ENCODE data around the gene BCL11B. TPM values are rescaled to one million over a fixed set of nuclear protein-coding genes. Genes with fewer than 3 reads are reported as not detected.

Gene BCL11B
- total and polyA plus RNA-seq, 9 of the 15 experiments (the other 6 are each of a cell fraction or from before 2014, with no cell fraction given): 0.09 TPM; not detected in 8

DNA sequence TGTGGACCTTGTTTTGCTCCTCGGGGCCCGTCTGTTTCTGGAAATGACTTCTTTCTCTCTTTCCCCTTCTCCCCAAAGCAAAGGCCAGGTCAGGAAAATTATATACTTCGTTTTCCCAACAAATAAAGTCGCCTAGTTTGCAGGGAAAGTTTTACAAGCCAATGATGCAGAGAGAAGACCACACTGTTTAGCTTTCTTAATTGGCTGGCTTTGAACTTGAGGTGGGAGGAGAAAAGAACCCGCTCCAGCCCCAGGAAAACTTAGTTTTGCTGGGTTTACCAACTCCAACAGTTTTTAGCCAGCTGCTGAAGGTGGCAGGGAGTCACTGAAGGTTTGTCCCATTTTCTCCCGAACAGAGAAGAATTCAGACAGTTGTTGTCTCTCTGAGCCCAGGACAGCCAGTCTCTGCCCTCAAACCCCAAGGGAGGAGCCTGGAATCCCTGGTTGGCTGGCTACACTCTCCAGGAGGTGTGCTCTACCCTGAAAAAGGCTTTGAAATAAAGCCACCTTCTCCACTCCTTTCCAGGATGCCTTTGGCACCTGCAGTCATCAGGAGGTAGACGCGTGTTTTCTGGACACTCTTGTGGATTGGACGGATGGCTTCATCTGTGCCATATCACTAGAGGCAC is 24.8 kb downstream of the BCL11B start:
- POLR2A ChIA-PET: interaction anchor here (0.6 kb wide), 1 partner anchor 12 kb away, joined by 3 read pairs; no protein-coding TSS in a partner anchor
- Histone ChIP-seq H3K36me3 (ENCODE audit: control insufficient read depth, insufficient read depth, low read length) (no peaks in the 10 kb centered on the region), H3K27me3 (ENCODE audit: control insufficient read depth in 2 of 2, insufficient read depth in 2 of 2, low read length in 2 of 2) (peaks cover 7 to 26% of the 10 kb centered on the region in 2 experiments; a peak in 3 of 5 replicates), H3K4me3 (no peak overlapping the region), H3K79me2 (ENCODE audit: control insufficient read depth, insufficient read depth, low read length) (no peaks in the 10 kb centered on the region), H3K4me1 (replicated peaks in 1 of 2; ENCODE audit: control insufficient read depth in 2 of 2, insufficient read depth in 2 of 2, low read length in 2 of 2) (no peaks in the 10 kb centered on the region; a peak in 1 of 5 replicates), H4K20me1 (replicated peaks; ENCODE audit: control insufficient read depth, insufficient read depth, low read length) (no peaks in the 10 kb centered on the region), H3K9me3 (replicated peaks; ENCODE audit: control insufficient read depth, insufficient read depth, low read depth, low read length) (no peaks in the 10 kb centered on the region), H2AFZ (ENCODE audit: low read depth, low read length) (no peak overlapping the region), H3K9me1 (ENCODE audit: control insufficient read depth, insufficient read depth, low read length) (no peaks in the 10 kb centered on the region), H3K9ac (ENCODE audit: insufficient read depth in 1 of 2, low read depth in 2 of 2, low read length in 2 of 2) (no peak overlapping the region), H3K27ac (ENCODE audit: extremely low read depth, low read depth, low read length) (no peak overlapping the region), H3K4me2 (ENCODE audit: insufficient read depth, low read length) (no peak overlapping the region)
- WGBS (ENCODE audit: insufficient coverage, low coverage, missing lambda C conversion rate): 0% methylated on average over 7 of the region's 9 CpGs
- intact Hi-C loops (cut with micrococcal nuclease): no loop called here
- FAIRE-seq (no peak), DNase-seq (ENCODE audit: extremely low read depth in 1 of 4, low spot score in 3 of 4) (no peak), ATAC-seq (no peak)
- in situ Hi-C loops (cut with MboI): no loop called here
- TF ChIP-seq ZNF695 (CRISPR knock-in tag; IDR thresholded peaks at IDR 0.05): no peak
- TF ChIP-seq, protein P1, sequence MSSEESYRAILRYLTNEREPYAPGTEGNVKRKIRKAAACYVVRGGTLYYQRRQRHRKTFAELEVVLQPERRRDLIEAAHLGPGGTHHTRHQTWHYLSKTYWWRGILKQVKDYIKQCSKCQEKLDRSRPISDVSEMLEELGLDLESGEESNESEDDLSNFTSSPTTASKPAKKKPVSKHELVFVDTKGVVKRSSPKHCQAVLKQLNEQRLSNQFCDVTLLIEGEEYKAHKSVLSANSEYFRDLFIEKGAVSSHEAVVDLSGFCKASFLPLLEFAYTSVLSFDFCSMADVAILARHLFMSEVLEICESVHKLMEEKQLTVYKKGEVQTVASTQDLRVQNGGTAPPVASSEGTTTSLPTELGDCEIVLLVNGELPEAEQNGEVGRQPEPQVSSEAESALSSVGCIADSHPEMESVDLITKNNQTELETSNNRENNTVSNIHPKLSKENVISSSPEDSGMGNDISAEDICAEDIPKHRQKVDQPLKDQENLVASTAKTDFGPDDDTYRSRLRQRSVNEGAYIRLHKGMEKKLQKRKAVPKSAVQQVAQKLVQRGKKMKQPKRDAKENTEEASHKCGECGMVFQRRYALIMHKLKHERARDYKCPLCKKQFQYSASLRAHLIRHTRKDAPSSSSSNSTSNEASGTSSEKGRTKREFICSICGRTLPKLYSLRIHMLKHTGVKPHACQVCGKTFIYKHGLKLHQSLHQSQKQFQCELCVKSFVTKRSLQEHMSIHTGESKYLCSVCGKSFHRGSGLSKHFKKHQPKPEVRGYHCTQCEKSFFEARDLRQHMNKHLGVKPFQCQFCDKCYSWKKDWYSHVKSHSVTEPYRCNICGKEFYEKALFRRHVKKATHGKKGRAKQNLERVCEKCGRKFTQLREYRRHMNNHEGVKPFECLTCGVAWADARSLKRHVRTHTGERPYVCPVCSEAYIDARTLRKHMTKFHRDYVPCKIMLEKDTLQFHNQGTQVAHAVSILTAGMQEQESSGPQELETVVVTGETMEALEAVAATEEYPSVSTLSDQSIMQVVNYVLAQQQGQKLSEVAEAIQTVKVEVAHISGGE (CRISPR knock-in tag; IDR thresholded peaks at IDR 0.05): no peak
- no peak for TF ChIP-seq SMC3 (conservative IDR thresholded peaks at IDR 0.05; ENCODE audit: insufficient read depth, low read depth, low read length)
- TF ChIP-seq ZNF644 (tag; IDR thresholded peaks at IDR 0.05; ENCODE audit: low read depth): no peak
- TF ChIP-seq NEUROD1 (IDR thresholded peaks at IDR 0.05; ENCODE audit: borderline replicate concordance, low read depth, low read length, partially characterized antibody): no peak
- no peak for TF ChIP-seq TEAD1 (CRISPR knock-in tag; IDR thresholded peaks at IDR 0.05)
- TF ChIP-seq SMAD2 (IDR thresholded peaks at IDR 0.05; ENCODE audit: low read depth, low read length): no peak
- no peak for TF ChIP-seq C11orf30 (IDR thresholded peaks at IDR 0.05; ENCODE audit: low read depth)
- no peak for TF ChIP-seq ZNF436 (CRISPR knock-in tag; IDR thresholded peaks at IDR 0.05)
- CTCF ChIA-PET (ENCODE audit: low intra/inter-chr PET ratio): no interaction called here
- no TSS peak for BruUV-seq (replicated peaks)
